GM21515 (cell line): Measurements from ENCODE around the gene DPEP2NB.
"Not testable (repeated sequence)": the region's sequence is repeated elsewhere in the genome, so short reads cannot be mapped to it uniquely, and the experiment has no call there.

Experiments
- ATAC-seq: cut with Tn5 transposase; IDR thresholded peaks from one replicate; pipeline ENCODE4 v1.9.1; 2021; ENCODE audit not compliant: unreplicated experiment

The DPEP2NB gene, protein sequence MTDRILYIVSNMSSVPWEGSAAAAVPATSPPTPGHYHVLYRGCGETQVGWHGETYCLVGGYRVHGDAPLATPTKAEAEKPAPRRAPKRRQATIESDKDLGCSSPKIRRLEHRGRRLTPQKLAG

DNA sequence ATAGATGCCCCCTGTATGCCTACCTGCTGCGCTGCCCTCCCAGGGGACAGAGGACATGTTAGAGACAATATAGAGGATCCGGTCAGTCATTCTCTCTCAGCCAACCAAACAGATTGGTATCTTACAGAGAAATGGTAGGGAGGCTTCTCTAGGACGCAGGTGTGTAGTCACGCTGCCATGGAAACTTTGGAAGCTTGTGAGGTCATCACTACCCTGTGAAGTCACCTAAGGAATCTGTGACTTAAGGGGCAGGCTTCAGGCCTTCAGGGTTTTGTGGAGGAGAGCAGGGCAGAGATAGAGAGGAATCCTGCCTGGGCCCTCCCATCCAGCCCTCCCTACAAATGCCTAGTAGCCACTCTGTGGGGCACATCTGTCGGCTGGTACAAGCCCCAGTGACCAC lies at the start of gene DPEP2NB:
Gene DPEP2NB (minus strand): TSS at position 231 of the 400 bp plus-strand sequence. CDS start 141 bp downstream, at position 90.
- no peak for ATAC-seq

DNA sequence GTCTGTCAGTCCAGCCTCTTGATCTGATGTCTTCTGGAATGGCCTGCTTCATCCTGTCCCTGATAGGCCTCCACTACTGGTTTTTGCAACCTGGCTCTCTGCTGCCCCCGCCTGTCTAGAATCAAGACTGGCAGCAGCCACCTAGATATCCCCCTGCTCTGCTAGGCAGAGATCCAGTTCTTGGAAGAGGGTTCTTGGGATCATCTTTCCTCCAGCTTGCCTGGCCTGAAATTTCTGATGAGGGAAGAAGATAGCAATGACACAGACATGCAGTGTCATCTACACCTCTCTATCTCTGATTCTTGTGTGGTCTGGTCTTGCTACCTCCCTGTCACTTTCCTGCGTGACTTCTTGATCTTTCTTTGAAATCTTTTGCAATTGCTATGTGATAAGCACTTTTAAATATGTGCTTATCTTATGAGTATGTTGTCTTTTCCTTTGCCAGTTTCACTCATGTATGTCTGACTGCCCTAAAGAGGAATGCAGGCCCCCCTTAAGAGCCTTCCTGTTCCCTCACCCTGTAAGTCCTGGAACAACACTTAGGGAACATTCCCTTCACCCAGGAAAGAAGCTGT lies 49.2 kb upstream of the DPEP2NB start:
- no peak for ATAC-seq

DNA sequence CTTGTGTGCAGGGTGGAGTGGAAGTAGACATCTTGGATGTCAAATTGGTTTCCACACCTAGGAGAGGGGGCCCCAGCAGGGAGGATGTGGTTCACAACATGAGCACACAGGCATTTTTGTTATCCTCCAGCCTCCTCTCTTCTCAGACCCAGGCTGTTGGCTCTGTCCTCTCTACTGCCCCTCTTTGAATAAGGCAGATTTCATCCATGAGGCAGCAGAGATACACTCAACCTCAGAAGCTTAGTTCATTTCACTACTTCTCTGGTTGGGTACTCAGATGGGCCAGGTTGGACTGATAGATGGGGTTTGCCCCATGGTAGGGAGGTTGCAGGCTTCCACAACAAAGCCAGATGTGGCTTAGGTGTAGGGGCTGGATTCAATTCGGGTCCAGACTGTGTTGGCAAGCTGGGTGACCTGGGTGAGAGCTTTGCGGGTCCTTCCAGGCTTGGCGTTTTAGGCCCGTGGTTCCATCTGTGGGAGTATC lies 47.2 kb upstream of the DPEP2NB start:
- no peak for ATAC-seq

DNA sequence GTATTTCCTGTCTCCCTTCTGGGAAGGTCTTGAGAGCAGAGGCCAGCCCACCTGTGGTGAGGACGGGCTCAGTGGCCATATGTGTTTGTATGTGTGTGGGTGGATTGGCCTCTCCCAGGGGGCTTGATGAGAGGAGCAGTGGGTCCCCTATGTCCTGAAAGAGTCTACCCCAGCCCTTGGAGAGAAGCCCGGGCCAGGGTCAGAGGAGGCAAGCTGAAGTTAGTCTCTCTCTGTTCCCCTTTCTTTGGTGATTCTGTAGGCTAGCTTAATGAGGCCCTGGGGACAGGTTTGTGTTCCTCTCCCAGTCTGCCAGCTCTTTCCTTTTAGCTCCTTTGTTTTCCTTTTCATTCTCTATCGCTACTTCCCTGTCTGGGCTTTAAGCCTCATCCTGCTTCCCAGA lies 45.7 kb upstream of the DPEP2NB start:
- ATAC-seq = no peak

DNA sequence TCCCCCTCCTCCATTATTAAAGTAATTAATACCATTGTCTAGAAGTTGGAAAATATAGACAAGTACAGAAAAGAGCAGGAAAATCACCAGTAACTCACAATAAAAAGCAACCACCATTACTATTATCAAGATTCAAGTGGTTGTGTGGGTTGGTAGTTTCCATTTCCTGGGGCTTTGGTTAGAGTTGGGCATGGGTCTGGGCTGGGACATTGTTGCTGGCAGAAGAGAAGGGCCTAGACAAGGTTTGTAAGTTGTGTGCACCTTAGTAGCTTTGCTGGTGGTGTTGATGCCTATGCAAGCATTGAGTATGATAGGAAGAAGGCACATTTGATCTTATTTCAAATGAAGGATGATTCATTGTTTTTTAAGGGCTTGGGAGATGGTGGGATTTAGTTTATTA lies 44.1 kb upstream of the DPEP2NB start:
- ATAC-seq = no peak

DNA sequence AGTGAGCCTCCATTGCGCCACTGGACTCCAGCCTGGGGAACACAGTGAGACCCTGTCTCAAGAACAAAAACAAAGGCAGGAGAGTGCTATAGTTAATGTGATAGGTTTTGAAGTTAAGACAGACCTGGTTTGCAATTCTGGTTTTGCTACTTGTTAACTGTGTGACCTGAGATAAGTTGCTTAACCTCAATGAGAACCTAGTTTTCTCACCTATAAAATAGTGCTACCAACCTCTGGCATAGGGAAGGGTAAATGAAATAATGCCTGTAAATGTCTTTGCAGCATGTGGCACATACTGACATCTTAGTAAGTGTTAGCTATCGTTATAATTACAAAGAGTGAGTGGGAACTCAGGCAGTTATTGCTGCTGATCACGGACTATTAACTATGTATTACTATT lies 39.7 kb upstream of the DPEP2NB start:
- no peak for ATAC-seq

DNA sequence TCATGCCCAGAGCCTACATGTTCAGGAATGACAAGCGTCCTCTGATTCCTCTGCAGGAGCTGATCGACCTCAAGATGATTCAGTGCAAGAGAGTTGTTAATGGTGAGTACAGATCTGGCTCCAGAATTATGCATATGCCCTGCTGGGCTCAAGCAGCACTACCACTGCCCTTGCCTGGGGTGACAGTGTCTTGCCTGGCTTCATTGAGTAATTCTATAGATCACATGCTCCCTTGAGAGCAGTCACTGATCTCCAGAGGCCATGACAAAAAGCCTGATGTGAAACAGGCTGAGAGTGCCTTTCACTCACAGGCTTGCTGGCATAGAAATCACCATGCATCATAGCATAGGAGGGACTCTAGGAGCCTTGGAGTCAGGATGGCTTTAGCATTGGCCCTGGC lies 33.7 kb upstream of the DPEP2NB start:
- no peak for ATAC-seq

DNA sequence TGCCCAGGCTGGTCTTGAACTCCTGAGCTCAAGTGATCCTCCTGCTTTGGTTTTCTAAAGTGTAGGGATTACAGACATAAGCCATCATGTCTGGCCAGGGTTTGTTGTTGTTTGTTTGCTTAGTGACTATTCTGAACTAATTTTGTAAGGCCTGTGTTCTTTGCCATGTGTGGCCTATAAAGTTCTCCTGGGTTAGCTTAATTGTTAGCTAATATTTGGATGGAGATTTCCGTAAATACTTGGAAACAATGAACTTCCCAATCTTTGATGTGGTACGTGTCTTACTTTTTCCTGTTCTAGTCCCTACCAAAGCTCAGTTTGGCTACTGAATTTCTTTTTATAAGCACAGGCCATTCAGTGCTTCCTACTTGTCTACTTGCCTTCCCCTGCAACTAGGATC lies 32.3 kb upstream of the DPEP2NB start:
- no peak for ATAC-seq

DNA sequence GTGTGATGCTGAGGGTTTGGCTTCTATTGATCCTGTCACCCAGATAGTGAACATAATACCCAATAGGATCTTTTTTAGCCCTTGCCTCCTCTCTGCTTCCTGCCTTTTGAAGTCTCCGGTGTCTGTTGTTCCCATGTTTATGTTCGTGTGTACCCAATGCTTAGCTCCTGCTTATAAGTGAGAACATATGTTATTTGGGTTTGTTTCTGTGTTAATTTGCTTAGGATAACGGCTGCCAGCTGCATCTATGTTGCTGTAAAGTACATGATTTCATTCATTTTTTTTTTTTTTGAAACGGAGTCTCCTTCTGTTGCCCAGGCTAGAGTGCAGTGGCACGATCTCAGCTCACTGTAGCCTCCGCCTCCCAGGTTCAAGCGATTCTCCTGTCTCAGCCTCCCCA lies 30.4 kb upstream of the DPEP2NB start:
- ATAC-seq = no peak

DNA sequence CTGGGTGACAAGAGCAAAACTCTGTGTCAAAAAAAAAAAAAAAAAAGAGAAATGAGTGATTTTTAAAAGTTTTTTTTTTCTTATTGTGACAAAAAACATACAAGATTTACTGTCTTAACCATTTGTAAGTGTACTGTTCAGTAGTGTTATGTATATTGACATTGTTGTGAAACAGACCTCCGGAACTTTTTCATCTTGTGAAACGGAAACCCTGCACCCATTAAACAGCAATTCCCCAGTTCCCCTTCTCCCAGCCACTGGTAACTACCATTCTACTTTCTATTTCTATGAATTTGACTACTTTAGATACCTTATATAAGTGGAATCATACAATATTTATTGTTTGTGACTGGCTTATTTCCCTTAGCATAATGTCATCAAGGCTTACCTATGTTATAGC lies 26.1 kb upstream of the DPEP2NB start:
- no peak for ATAC-seq

DNA sequence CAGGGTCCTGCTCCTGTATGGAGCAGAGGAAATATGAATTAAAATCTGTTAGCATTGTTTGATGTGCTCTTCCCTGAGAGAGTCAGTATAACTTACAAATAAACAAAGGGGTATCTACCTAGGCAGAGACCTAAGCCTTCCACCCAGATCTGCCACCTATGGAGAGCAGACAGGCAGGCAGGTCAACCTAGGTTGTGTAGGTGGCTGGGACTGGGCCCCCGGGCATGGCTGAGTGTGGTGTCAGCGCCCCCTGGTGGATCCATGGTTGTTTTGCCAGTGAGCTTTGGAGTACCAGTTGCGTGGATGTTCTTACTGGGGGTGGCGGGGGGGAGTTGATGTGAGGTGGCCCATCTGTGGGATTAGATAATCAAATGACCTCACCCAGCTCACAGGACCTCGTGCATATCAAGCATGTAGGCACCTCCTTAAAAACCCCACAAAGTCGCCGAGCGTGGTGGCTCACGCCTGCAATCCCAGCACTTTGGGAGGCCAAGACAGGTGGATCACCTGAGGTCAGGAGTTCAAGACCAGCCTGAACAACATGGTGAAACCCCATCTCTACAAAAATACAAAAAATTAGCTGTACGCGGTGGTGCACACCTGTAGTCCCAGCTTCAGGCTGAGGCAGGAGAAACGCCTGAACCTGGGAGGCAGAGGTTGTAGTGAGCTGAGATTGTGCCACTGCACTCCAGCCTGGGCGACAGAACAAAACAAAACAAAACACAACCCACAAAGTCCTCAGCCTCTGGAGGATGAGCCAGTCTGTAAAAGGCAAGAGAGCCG lies 25.0 kb upstream of the DPEP2NB start:
- peak; percentile 83 for ATAC-seq

DNA sequence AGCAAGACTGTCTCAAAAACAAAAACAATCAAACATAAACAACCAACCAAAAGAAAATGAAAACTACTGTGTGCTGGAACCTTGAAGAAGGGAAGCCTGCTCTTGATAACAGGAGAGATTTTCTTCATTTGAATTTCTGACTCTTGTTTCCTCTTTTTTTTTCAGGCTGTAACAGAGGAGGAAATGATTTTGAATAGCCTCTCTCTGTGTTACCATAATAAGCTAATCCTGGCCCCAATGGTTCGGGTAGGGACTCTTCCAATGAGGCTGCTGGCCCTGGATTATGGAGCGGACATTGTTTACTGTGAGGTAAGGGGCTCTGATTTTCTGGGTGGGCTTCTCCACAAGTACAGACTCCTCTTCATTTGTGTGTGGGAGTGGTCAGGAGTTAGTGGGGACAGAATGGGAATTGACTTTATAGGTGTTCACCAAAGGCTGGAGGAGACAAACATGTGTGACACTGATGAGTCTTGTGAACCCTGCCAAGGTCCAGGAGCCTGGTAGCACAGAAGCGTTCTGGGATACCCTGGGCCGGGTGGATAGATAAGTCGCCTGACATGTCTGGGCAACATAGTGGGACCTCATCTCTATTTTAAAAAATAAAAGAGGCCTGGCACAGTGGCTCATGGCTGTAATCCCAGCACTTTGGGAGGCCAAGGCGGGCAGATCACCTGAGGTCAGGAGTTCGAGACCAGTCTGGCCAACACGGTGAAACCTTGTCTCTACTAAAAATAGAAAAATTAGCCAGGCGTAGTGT lies 22.3 kb upstream of the DPEP2NB start:
- ATAC-seq = no peak

DNA sequence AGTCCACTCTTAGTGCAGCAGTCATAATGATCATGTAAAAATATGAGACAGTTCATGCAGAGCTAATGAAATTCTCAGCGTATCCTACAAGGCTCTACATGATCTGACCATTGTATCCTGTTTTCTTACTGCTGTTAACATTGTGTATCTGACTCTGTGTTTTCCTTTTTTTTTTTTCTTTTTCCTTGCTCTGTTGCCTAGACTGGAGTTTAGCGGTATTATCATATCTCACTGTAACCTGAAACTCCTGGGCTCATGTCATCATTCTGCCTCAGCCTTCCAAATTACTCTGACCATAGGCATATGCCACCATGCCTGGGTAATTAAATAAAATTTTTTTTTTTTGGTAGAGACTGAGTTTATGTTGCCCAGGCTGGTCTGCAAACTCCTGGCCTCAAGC lies 19.5 kb upstream of the DPEP2NB start:
- no peak for ATAC-seq

DNA sequence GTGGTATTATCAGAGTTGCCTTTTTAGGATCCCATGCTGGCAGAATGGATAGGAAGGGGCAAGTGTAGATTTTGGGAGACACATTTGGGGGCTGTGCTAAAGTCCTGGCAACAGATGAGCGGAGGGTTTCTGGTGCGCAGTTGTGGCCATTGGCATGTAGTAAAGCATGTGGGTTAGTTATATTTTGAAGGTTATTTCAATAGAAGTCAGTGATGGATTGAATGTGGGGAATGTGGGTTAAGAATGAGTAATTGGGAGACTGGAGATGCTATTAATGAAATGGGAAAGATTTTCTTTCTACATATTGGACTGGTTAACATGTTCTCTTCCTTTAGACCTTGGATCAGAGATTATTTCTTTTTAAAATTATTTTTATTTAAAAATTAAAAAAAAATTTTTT lies 17.4 kb upstream of the DPEP2NB start:
- no peak for ATAC-seq

DNA sequence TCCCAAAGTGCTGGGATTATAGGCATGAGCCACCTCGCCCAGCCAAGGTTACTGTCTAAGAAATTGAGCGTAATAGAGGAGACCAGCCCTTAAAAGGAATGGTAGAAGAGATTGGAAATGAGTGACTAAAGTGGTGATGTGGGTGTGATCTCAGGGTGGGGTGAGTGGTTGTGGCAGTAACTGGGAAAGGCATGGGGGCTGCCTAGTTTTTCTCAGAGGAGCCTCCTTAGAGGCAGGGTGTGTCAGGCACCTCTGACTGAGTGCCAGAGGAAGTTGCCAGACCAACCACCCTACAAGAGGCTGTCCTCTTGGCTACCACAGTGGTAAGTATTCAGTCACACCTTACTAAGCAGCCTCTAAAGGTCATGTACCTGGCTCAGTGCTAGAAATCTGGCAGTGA lies 16.2 kb upstream of the DPEP2NB start:
- no peak for ATAC-seq

DNA sequence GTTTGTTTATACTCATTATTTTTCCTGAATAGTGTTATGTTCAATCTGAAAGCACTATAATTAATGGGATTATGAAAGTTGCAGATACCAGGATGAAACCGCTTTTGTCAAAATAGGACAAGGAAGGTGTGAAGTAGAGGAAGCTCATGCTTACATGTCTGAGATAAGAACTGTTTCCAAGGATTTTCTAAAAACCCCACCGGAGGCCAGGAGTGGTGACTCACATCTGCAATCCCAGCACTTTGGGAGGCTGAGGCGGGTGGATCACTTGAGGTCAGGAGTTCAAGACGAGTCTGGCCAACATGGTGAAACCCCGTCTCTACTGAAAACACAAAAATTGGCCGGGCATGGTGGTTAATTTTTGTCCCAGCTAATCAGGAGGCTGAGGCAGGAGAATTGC lies 14.4 kb upstream of the DPEP2NB start:
- not testable (repeated sequence) for ATAC-seq

DNA sequence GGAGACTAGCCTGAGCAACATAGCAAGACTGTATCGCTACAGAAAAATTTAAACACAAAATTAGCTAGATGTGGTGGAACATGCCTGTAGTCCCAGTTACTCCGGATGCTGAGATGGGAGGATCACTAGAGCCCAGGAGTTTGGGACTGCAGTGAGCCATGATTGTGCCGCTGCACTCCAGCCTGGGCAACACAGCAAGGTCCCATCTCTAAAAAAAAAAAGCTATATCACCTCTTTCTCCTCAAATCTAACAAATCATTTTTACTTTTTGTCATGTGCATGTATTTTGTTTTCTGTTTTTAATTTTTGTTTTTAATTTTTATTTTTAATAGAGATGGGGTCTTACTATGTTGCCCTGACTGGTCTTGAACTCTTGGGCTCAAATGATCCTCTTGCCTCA lies 13.3 kb upstream of the DPEP2NB start:
- ATAC-seq = no peak

DNA sequence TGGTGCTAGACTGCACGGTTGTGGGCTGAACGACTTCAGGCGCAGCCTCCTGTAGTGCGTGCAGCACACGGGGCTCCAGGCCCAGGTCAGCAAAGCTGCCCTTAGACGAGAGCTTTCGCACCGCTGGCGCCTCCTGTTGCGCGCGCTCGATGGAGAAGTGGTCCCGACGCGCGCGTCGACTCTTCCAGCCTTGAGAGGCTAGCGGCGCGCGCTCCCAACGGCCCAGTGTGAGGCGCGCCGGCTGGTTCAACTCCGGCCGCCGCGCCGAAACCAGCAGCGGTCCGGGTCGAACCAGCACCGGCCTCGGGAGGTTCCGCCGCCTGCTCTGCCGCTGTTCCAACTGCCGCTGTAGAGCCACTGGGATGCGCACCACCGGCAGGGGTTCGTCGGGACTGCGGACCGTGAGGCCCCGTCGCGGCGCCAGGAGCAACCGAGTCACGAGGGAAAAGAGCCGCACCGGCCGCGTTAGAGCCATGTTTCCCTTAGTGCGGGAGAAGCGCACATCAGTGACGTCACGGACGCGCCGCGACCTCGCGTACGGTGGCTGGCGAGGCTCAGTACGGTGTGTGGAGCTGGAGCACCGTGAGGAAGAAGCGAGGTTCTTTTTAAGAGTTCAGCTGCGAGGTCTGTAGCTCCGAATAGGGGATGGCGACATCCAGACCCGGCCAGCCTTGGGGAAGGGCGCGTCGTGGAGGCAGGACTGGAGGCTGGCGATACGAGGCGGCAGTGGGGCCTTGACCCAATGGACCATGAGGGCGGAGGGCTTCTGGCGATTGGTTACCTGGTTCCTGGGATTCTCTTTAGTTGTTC lies 7.2 kb upstream of the DPEP2NB start, which contains the start of the genes DDX28 and DUS2:
Gene DDX28 (minus strand): TSS at position 505 of the 810 bp plus-strand sequence. CDS start 30 bp downstream, at position 475.
Gene DUS2 (plus strand): TSS at position 557 of the 810 bp plus-strand sequence. CDS start 14,740 bp downstream, outside the sequence.
- peak; percentile 75 for ATAC-seq

DNA sequence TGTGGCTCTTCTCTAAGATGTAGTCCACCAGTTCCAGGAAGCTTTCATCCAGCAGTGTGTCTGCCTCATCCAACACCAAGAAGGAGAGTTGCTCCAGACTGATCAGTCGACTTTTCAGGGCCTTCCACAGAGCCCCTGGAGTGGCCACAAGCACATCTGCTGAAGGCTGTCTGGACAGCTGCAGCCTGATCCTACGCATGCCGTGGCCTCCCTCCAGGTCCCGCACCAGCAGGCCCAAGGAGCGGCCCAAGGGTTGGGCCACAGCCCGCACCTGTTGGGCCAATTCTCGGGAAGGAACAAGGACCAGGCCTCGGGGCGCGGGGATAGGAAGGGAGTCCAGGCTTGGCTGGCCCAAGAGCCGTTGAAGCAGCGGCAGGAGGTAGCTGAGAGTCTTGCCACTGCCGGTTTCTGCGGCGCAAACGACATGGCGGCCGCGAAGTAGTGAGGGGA lies 6.6 kb upstream of the DPEP2NB start:
- peak; percentile 6 for ATAC-seq

DNA sequence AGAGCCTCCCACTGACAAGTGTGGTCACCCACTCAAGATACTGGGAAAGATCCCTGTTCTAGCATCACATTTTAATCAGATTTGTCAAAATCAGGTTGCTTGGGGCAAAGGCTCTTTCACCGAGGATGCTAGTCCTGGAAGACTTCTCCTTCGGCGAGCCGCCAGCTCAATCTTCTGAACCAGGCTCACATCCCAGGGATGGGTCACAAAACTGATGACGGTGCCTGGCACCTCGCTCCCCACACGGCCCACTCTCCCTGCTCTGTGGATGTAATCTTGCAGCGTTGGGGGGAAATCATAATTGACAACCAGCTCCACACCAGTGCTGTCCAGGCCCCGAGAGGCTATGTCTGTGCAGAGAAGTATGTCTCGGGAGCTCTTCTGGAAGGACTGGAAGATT lies 5.8 kb upstream of the DPEP2NB start:
- no peak for ATAC-seq
